NCI-H1694 (cell line): Measurements from ENCODE around the gene GATD1.

Source experiments
- DNase-seq: peaks from one replicate; lab custom pipeline; 2025; lab: John Stamatoyannopoulos, UW

GATD1 gene, protein sequence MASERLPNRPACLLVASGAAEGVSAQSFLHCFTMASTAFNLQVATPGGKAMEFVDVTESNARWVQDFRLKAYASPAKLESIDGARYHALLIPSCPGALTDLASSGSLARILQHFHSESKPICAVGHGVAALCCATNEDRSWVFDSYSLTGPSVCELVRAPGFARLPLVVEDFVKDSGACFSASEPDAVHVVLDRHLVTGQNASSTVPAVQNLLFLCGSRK

DNA sequence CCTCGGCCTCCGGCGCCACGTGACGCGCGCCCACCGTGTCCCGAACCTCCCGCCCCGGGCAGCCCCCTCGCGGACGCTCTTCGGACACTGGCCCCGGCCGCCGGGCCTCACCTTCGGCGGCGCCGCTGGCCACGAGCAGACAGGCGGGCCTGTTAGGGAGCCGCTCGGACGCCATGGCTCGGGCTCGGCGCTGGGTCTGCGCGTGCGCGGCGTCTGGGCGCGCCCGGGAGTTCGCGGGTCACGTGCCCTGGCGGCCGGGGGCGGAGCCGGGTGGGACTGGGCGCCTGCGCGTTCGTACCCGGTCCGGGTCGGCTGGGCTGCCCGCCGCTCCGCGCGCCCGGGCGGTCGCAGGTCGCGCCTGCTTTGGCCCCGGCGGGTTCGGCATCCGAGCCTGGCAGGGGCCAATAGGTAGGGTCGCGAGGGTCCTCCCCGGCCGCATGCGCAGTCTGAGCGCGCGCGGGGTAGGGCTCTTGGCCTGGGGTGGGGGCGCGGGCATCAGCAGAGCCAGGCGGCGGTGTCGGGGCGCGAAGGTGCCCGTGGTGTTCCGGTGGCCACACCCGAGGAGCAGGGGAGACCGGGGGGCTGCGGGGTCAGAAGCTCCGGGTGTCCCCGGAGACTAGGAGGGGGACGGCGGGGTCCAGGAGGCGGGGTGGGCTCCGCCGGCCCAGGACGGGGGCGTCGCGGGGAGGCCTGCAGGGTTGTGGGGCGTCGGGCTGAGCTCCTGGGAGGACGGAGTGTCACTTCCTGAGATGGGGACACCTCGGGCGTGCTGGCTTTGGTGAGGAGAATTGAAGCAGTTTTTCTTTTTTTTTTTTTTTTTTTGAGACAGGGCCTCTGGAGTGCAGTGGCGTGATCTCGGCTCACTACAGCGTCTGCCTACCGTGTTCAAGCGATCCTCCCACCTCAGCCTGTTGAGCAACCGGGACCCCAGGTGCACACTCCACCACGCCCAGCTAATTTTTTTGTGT is at the start of gene GATD1:
Gene GATD1 (minus strand): TSS at position 200 of the 968 bp plus-strand sequence. CDS start 25 bp downstream, at position 175.
- peak; percentile 62 for DNase-seq

DNA sequence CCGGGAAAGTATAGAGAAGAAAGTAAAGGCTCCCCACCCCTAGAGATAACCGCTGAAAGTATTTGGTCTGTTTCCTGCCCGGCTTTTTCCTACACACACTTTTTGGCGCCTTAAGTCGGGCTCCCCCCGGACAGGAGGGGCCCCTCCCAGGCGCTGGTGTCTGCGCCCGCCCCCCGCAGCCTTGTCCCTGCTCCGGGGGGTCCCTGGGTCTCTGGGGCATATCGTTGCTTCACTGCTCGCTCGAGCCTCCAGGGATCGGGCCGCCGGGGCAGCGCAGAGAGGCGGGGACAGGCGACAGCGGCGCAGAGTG is 49.5 kb upstream of the GATD1 start:
- DNase-seq, result no peak

DNA sequence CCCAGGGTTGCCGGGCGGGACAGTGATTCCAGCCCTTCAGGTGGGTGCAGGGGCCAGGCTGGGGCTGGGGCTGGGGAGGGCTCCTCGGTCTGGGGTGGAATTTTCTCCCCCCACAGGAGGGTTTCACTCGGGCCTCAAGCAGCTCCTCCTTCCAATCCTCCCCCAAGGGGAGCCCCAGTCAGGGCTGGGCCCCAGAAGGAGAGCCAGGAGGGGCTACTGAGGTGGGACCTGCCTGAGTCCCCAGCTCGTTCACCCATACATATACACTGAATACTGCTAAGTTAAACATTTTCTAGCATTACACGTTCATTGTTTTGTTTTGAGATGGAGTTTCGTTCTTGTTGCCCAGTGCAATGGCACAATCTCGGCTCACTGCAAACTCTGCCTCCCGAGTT is 48.9 kb upstream of the GATD1 start:
- no peak for DNase-seq

DNA sequence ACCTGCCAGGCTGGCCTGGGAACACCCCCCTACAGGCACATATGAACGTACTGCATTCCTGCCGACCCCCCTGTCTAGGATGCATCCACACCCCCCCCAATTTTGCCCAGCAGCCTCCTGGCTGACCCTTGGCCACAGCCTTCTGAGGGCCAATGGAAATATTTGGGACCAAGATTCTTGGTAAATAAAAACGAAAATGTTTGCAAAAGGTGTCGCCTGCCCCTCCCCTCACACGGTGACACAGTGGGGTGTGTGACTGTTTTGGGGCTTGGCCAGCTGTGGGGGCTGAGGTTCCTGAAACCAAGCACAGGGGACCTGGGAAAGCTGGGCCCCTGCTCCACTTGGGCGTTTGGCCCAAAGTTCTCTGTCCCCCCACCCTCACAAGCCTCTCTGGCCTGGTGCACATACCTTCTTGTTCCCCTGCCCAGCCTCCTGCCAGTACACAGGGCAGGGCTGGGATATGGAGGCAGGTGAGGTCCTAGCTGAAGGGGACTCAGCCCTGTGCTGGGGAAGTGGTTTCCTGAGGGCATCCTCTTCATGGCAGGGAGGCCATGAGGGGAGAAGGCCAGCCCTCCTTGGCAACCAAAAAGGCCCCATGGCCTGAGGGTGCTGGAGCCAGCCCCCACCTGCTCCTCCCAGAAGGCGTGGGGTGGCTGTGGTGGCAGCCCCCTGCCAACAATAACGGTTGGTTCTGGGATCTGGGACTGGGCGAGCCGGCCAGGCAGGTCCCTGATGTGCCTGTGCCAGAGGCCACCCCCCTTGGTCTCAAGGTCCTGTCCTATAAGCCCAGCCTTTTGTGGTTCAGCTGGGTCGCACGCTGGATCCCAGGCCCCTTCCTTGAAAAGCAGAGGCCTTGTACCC is 48.3 kb upstream of the GATD1 start:
- DNase-seq, result no peak

DNA sequence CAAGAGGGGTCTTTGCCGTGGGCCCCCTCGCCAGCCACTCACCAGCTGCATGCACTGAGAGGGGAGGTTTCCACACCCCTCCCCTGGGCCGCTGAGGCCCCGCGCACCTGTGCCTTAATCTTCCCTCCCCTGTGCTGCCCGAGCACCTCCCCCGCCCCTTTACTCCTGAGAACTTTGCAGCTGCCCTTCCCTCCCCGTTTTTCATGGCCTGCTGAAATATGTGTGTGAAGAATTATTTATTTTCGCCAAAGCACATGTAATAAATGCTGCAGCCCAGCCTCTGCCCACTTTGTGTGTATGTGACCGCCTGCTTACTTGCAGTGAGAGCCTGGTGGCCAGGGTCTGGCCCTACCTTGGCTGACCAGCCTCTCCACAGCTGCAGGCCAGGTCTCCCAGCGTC is 47.7 kb upstream of the GATD1 start:
- no peak for DNase-seq

DNA sequence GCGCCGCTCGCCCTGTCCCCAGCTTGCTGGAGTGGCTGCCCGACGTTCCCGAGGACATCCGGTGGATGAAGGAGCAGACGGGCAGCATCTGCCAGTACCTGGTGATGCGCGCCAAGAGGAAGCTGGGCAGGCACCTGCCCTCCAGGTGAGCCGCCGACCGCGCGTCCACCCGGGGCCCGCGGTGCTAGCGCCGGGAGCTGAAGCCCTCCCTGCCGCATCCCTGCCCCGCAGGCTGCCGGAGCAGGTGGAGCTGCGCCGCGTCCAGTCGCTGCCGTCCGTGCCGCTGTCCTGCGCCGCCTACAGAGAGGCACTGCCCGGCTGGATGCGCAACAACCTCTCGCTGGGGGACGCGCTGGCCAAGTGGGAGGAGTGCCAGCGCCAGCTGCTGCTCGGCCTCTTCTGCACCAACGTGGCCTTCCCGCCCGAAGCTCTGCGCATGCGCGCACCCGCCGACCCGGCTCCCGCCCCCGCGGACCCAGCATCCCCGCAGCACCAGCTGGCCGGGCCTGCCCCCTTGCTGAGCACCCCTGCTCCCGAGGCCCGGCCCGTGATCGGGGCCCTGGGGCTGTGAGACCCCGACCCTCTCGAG is 47.1 kb upstream of the GATD1 start:
- DNase-seq, result no peak

DNA sequence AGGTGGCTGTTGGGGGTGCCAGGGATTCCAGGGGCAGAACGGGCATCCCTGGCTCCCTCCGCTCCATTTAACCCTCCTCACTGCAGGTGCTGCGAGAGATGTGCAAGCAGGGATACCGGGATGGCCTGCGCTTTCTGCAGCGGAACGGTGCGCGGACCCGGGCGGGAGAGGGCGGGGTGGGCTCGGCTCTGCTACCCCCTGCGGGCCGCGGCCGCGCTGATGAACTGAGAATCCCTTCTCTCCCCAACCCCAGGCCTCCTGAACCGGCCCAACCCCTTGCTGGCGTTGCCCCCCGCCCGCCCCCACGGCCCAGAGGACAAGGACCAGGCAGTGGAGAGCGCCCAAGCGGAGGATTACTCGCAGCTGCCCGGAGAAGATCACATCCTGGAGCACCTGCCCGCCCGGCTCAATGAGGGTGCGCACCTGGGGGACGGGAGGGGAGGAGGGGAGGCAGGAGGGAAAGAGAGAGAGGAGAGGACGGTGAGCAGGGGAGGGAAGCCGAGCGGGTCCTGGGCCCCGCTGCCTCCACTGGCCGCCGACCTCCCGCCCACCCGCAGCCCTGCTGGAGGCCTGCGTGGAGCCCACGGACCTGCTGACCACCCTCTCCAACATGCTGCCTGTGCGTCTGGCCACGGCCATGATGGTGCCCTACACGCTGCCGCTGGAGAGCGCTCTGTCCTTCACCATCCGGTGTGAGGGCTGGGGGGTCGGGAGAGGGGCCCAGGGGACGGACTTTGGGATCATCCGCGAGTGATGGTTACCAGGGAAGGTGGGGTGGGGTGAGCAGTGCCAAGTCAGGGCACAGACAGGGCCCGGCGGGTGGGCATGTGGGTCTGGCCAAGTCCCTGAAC is 46.4 kb upstream of the GATD1 start:
- DNase-seq, result no peak

DNA sequence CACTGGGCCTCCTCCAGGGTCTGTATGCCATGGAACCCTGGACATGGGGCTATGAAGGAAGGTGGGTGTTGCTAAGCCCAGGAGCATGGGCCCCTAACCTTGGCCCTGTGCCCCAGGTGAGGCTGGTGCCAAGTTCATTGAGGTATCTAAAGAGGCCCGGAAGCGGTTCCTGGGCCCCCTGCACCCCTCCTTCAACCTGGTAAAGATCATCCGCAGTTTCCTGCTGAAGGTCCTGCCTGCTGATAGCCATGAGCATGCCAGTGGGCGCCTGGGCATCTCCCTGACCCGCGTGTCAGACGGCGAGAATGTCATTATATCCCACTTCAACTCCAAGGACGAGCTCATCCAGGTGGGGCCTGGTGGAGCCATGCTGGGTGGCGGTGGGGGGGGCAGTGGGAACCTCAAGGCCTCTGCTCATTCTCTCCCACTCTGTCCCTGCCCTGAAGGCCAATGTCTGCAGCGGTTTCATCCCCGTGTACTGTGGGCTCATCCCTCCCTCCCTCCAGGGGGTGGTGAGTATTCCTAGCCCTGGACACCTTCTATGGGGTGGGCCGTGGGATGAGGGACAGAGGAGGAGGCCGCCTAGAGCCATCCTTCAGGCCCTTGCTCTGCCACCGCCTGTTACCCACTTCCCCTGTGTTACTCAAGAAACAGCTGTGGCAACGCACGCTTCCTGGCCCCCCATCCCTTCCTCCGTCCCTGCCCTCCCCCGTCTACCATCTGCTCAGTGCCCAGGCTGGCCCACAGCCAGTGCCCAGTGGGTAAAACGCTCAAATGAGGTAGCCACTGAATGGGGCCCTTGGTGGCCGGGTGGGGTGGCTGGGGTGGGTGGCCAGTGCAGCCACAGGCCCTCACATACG is 44.5 kb upstream of the GATD1 start:
- no peak for DNase-seq

DNA sequence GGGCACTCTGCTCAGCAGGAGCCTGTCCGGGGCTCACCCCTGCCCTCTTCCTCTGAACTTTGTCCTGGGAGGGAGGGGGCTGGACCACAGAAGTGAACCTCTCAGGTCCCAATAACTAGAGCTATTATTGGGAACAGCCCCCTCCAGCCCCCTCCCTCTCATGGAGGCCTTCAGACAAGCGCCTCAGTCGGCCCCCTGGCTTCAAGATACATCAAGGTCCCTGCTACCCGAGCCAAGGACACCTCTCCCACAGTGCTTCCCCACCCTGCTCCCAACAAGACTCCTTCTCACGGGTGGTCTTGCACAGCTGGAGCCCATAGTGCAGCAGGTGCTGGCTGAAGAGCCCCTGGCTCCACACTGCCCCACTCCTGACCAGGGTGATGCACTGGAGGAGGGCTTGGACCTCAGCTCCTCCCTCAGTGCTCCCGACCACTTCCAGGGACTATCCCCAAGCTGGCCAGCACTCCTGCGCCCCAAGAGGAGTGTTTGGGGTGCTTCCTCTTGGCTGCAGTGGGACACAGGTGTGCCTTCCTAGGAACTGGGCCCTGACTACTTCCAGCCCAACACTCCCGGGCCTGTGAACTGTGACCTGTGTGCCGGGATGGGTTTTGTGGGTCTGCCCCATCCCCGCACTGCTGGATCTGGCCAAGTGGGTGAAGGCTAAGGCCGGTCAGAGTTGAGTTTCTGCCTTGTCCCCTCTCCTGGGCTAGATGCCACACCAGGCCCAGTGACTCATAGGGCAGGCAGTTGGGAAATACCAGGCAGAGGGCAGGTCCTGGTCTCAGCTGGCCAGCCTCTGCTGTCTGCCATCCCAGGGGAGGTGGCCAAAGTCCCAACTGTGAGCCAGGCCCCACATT is 43.6 kb upstream of the GATD1 start:
- no peak for DNase-seq

DNA sequence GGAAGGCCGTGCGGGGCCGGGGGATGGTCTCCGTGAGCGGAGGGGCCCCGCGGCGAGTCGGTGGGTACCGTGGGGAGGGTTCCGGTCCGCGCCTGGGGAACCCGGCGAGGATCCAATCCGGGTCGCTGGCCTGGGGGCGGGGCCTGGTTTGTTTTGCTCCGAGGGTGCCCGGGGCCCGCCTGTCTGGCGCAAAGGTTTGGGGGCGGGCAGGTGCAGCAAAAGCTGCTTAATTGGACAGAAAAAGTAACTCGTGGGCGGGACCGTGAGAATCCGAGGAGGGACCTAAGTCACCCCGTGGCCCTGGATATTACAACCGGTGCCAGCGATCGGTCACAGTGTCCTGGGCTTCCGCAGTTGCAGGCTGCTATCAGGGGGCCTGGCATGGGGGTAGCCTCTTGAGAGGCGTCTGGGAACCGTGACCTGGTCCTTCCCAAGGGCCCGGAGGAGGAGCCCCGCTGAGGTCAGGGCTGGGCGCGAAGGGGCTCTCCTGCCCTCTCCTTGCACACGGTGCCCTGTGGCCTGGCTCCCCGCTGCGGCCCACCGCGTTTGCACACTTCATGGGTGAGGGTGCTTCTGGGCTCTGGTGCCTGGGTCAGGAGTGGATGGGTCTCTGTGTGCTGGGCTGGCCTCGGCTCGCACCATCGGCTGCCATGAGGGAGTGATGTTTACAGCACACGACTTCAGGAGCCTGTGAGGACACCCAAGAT is 42.8 kb upstream of the GATD1 start:
- DNase-seq, result no peak

DNA sequence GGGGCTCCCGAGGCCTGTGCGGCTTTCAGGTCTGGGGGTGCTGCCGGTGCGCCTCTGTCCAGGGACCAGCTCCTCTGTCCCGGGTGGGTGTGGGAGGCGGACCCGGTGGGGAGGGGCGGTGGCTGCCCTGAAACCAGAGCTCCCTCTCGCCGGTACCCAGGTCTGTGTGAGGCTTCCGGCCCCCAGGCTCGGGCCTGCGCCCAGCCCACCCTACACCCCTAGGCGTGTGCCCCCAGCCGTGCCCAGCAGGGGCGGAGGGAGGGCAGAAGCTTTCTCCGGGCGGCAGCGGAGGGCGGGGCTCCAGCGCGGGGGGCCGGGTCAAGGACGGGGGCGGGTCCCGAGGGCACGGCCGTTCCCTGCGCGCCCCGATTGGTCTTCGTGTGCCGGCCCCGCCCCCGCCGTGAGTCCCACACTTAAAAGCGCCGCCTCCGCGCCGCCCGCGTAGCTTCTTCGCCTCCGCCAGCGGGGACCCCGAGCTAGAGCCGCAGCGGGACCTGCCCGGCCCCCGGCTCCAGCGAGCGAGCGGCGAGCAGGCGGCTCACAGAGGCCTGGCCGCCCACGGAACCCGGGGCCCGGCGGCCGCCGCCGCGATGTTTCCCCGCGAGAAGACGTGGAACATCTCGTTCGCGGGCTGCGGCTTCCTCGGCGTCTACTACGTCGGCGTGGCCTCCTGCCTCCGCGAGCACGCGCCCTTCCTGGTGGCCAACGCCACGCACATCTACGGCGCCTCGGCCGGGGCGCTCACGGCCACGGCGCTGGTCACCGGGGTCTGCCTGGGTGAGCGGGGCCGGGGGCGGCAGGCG is 42.0 kb upstream of the GATD1 start:
- DNase-seq, result peak; percentile 52

DNA sequence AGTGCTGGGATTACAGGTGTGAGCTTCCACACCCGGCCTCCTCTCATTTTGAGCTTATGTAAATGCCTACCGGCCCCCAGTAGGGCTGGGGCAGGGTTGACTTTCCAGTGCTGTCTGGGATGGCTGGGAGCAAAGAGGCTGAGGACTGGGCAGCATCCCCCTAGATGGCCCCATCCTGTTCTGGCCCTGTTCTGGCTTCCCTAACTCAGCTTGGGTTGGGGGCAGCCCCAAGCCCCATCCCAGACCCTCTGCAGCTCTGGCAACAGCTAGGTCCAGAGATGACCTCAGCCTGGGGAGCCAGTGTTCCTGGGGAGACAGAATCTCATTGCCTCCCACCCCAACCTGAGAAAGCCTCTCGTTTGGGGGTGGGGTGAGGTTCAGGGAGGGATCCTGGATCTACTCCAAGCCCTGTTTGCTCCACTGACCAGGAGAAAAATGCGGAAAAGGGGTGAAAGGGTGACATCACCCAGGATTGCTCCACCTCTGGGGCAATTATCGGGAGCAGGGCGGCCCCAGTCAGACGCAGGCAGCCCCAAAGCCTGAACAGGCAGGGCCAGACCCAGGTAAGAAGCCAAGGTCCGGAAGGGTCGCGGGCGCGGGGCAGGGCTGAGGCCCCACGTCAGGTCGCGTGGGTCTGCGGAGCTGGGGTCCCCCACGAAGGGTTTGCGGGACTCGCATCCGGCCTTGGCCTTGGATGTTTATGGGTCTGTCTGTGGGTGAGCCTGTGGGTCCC is 41.3 kb upstream of the GATD1 start, which contains the start of gene PNPLA2:
Gene PNPLA2 (plus strand): TSS at position 519 of the 733 bp plus-strand sequence. CDS start 805 bp downstream, outside the sequence.
- DNase-seq, result no peak

DNA sequence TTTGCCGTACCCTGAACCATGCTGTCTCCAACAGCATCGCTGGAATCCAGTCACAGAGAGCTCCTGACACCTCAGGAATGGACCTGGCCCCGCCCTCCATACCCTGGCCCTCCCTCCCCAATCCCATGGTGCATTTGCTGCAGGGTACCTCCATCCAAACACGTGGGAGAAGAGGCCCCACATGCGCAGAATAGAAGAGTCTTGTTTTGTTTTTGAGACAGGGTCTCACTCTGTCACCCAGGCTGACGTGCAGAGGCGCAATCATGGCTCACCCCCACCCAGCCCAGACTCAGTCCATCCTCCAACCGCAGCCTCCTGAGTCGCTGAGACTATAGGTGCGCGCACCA is 39.1 kb upstream of the GATD1 start:
- no peak for DNase-seq

DNA sequence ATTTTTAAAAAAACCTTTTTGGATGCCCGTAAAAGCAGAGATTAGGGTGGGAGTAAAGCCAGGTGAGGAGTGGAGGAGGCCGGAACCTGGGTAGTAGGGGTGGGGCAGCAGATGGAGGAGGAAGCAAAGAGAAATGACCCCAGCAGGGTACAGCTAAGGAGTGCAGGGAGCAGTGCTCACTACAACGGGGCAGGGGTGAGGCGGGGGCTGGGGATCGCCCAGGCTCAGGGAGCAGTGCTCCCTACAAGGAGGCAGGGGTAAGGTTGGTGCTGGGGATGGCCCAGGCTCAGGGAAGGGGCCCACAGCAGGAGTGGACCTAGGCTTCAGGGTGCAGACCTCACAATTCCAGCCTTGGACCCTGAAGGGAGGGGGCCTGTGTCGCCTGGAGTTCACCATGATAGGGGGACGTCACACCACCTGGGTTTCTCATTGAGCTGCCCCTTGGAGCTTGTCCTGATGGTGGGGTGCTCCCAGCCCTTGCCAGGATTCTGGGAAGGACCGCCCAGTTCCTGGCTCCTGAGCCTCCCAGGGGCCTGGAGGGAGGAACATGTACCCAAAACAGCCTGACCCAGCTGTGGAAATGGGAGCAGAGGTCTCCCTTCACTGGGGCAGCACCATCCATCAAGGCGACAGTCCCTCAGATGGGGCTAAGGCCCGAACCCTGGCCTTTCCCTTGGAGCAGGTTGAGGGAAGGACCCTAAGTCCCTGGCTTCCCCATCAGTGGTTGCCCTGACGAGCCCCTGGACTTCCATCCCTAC is 38.6 kb upstream of the GATD1 start:
- no peak for DNase-seq

DNA sequence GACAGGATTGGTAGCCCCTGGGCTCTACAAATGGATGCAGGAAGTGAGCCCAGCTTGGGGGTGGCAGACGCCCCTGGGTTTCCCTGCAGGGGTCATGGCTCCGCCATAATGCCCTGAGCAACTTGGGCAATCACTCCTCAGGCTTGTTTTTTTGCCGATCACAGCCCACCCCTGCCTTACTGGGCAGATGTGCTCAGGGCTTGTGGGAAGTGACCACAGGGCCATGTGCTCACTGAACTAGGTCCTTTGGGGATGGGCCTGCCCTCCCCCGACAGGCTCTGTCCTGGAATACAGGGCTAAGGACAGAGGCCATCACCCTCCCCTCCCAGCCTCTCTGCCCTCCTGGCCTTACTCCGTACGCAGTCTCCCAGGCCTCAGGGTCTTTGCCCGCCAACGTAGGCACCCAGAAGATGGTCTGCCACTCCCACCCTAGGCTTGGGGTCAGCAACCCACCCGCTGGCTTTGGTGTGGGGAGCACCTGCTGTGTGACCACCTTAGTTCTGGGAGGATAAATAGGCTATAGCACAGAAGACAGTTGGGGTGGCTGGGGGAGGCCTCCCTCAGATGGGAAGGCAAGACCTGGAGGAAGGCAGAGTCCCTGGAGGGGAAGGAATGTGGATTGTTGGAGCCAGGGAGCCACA is 36.3 kb upstream of the GATD1 start:
- DNase-seq, result no peak

DNA sequence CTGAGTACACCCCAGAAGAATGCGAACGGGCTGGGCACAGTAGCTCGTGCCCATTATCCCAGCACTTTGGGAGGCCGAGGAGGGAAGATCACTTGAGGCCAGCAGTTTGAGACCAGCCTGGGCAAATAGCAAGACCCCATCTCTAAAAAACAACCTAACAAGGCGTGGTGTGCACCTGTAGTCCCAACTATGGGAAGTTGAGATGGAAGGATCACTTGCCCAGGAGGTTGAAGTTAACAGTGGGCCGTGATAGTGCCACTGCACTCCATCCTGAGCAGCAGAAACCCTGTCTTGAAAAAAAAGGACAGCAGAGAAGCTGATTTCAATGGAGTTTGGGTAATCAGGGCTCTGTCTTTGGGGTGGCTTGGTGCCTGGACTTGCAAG is 35.8 kb upstream of the GATD1 start:
- DNase-seq, result no peak
